GM21360 (cell line): Measurements from ENCODE around the gene PPP1R1B.

Experiments used
- ATAC-seq: cut with Tn5 transposase; IDR thresholded peaks from one replicate; pipeline ENCODE4 v1.9.1; 2021; ENCODE audit warnings: mild to moderate bottlenecking, moderate library complexity; ENCODE audit not compliant: unreplicated experiment

PPP1R1B gene

DNA sequence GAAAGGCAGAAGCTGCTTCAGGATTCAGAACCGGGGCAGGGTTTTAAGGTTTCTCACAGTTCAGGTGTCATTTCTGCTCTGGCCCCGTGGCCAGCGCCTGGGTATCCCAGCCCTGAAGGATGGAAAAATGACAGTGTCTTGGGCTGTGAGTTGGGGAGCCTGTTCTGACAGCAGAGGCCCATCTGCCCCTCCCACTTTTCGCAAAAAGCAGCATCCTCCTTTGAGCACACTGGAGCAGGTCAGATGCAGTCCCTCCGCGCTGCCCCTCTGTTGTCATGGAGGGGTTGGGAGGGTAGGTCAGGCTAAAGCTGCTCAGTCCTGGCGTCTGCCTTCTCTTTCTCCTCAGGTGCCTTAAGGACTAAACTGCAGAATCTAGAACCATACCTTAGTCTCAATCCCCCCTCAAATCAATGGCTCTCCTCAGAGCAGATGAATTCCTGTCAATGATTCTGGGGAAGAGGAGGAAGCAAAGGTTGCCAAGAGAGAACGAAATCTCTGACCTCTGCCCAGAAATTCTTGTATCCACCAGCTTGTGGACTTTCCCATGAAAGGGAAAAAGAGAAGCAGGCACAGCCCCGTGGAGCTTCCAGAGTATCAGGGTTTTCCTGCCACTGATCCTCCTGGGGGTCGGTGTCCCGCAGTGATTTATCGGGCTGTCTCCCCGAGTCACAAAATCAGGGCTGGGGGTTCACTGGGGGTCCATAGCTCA lies 26.3 kb upstream of the PPP1R1B start:
- no peak for ATAC-seq

DNA sequence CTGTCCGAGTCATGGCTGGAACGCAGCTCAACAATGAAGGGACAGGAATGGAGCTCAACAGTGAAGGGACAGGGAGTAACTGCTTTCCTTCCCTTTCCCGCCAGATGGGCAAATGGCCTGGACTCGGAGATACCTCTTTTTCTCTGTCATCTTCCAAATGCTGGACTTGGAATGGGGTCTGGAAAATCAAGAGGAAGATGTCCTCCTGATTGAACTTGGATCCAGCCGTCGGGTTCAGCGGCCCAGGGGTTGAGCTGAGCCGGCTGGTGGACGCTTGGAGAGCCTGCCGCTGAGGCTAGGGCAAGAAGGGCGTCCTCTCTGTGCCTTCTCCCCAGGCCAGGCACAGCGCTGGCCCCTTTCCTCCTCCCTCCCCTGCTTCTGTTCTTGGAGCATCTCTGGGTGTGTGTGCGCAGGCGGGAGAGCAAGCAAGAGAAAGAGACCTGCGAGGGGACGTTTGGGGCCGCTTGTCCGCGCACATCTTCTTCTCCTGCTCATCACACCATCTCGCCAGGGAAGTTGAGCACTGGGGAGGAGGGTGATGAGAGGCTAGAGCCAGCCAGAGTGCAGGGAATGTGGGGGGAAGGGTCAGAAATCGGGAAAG lies 25.7 kb upstream of the PPP1R1B start:
- ATAC-seq: no peak

DNA sequence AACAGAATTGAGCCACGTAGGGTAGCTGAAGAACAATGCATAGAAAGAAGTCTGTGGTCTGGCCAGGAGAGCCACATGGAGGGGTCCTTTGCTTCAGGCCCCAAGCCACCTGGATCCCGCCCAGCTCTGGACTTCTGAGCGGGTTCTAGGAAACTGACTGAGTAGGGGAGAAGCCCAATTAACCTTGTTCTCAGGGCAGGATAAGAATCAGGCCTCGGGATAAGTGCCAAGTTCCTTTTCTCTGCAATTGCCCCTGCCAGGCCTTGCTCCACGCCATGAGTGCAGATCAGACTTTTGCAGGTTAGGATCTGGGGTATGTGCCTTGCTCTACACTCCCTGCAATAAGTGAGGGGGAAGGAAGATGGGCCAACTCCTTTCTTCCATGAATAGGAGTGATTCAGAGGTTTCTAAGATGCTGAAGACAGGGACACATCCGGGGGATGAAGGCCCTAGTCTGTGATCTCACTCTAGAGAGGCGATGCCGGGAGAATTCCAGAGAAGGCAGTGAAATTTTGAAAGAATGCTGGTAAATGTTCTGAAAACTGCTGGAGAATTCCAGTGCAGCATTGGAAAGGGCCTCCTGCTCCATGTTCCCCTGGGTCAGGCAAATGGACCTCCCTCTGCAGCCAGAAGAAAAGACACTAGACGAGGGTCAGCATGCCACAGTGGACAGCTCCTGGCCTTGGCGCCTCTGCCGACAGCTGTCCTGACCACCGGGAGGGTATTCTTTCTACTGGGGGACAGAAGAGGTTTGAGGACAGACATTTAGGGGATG lies 24.8 kb upstream of the PPP1R1B start:
- ATAC-seq: no peak

DNA sequence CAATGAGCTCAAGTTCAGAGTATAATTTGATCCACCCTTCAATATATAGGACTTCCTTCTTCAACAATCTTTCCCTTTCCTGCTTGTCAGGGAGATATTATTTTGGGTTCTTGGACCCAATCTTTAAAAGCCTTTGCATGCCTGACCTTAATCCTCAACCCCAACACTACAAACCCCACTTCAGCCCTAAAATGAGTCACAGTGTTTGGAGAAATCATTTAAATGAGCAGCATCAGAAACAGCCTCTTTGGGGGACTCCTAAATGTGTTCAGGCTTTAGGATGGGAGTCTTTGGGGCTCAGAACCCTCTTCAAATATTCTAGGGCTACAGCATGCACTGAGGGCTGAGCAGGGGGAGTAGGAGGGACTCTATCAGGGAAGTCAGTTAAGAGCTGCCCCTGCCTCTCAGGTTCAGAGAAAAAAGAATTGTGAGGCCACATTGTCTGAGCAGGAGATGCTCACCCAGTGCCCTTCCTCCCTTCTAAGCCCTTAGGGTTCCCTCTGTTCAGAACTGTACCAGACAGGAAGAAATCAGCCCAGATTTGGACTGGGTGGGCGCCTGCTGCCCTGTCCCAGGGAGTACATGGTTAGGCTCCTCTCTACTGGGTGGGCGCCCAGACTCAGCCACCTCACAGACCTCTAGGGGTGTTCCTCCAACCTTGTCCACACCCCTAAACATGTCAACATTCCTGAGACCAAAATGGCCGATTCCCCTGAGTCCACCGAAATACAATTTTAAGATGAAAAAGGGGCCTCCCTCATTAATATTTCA lies 24.0 kb upstream of the PPP1R1B start:
- ATAC-seq: no peak

- no peak for ATAC-seq
These were observed 23.3 kb upstream of the PPP1R1B start for GRCh38 chr17:39603304-39604016.

DNA sequence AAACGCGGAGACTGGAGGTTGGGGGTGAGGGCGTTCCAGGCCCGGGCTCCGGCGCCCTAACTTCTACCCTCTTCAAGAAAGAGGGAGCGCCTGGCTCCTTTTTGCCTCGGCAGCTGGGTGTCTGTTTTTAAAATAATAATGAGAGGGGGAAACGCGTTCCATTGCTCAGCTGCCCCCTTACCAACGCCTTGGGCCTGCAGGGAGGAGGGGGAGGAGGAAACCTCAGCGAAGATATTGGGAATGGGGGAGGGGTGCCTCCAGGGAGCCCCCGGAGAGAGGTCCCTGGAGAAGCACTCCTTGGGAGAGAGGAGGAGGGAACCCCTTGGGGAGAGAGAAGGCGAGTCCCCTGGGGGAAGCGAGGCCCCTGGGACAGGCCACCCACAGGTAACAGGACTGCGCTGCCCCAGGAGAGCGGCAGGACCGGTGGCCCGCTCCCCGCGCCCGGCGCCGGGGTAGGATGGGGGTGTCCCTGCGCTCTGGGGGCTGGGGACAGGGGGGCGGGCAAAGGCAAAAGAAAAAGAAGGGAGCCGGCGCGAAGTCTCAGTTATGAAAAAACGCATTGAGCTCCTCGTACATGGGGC lies 21.8 kb upstream of the PPP1R1B start:
- ATAC-seq: no peak

DNA sequence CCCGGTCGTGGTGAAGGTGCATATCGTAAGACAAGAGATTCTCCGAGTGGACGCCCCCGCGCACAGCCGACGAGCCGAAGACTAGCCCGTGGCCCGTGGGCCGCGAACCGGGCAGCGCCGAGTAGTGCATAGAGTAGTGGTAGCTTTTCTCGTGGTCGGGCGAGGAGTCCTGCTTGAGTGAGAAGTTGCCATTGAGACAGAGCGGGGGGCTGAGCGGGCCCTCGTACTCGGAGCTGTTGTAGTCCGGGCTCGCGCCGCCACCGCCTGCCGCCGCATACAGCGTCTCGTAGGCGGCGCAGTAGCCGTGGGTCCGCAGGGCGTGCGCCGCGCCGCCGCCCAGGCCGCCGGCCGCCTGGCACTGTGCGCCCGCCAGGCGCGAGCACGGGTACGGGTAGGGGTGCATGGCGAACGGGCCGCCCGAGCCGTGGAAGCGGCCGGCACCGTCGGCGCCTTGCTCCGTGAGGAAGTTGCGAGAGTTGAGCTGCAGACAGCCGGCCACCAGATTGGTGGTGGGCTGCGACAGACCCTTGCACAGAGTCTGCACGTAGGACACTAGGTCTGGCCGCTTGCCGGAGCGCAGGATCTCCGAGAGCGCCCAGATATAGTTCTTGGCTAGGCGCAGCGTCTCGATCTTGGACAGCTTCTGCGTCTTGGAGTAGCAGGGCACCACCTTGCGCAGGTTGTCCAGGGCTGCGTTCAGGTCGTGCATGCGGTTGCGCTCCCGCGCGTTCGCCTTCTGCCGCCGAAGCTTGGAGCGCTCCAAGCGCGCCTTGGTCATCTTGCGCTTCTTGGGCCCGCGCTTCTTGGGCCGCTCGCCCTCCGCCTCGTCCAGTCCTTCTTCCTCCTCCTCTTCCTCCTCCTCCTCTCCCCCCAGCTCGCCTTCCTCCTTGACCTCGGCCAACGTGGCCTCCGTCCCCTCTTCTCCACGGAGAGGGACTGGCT lies 21.0 kb upstream of the PPP1R1B start:
- ATAC-seq: no peak

DNA sequence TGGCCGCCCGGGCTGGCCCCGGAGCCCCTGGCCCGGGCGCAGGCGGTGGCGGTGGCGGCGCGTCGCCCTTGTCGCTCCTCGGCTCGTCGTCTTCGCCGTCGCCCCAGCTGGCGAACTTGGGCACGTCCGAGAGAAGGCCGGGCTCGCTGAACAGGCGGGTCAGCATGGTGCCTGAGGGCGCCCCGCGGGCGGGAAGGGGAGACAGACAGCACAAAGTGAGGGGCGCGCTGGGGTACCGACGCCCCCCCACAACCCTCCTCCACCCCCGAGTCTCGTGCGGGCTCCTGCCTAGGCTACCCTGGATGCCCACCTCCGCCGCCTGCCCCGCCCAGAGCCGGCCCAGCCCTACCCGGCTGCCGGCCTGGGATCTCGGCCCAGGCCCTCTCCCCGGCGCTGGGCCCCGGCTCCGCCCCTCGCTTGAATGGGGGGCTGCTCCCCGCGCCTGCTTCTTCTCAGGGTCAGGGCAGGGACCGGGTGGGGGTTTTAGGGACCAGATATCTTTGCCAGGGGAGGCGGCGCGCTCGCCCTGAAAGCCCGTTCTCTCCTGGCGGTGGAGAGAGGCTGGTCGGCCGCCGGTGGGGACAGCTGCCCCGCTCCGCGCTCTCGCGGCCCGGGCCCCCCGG lies 20.2 kb upstream of the PPP1R1B start:
- no peak for ATAC-seq

DNA sequence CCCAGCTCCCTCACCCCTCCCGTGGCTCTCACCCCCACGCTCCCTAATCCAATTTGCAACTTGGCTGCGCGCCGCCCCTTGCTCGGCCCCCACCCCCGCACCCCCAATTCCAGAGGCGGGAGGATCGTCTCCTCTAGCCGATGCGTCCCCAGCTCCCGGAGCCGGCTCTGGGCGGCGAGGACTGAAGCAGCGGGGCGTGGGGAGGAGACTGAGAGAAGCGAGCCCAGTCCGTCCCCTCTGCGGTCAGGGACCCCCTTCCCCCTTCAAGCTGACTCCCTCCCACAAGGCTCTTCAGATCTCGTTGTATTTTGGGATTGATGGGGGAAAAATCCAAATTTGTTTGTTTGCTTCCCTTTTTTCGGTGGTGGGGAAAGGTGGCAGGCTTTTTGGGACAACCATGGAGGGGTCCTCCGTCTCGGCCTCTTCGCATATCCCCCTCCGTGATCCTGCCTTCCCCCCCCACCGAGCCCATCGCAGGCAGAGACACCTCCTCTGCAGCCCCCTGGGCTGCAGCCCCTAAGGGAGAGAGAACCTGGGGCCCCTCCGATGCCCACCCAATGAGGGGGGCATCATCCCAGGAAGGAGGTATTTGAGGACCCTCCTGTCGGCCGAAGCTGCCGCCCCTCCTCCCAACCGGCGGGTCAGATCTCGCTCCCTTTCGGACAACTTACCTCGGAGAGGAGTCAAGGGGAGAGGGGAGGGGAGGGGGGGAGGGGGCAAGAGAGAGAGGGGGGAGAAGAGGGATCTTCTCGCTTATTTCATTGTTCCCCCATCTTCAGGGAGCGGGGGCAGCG lies 19.5 kb upstream of the PPP1R1B start:
- ATAC-seq: no peak

DNA sequence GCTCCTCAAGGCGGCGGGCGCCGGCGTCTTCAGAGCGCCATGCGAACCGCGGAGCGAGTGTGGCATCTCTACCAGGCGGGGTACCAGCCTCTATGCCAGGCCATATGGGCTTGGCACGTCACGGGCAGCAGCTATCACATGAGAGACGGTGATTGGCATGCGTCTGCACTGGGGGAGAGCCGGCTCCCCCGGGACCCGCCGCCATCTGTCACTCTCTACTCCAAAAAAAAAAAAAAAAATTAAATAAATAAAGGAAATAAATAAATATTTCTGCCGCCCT lies 19.0 kb upstream of the PPP1R1B start, which contains the start of gene NEUROD2:
Gene NEUROD2, minus strand, starts transcription at position 70 of the 280 bp plus-strand sequence. CDS start 1,321 bp downstream, outside the sequence.
- ATAC-seq: no peak

GRCh38 chr17:39608142-39608981 lies 18.4 kb upstream of the PPP1R1B start:
- ATAC-seq: no peak

DNA sequence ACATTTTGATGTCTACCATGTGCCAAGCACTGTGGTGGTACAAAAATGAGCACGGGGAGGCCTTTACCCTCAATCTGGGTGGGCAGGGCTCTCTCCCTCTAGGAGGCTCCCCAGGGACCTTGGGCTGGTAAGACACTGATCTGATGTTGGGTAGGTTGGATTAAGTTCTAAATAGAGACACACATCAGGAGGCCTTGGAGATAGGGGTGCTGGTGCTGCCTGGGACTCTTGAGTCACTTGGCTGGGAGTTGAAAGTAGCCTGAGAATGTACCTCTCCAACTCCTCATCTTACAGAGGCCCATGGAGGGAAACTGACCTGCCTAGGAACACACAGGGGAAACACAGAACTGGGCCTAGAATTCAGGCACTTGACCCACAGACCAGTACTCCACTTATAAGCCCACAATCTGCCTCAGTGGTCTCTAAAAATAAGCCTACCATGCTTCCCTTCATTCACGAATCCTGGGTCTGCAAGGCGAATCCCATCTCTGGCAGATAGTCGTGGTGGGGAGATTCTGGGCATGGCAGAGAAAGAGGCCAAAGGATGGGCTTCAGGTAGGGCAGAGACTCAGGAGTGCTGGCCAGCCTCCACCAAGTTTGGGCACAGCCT lies 17.2 kb upstream of the PPP1R1B start:
- ATAC-seq: no peak

DNA sequence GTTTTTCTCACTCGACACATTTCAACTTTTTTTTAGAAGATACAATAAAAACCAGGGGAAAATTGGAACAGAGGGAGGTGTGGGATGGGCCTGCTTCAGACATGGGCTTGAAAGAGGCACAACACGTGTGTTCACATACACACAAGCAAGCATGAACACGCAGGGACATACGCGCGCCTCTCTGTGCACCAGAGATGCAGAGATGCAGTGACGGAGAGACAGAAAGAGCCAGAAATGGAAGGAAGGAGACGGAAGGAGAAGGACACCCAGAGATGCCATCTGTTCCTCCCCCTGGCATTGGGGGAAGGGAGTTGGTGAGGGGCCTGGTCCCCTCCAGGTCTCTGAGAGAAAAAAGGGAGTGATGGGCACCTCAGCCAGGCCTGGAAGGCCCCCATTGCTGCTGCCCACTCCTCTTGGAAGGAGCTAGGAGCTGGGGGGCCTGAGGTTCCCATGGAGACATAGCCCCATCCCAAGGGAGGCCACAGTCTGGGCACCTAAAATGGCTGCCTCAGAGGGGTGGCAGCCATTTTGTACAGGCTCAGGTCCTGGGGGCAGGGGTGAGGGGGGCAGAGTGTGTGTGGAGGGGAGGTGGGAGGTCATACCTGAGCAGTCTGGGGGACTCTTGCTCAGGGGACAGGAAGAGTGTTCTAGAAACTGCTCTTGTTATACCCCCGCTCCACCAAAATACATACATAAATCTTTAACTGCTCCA lies 15.2 kb upstream of the PPP1R1B start:
- ATAC-seq: no peak

- no peak for ATAC-seq
These were observed 14.4 kb upstream of the PPP1R1B start for GRCh38 chr17:39612291-39612894.

- no peak for ATAC-seq
These were observed 13.8 kb upstream of the PPP1R1B start for GRCh38 chr17:39612935-39613464.
